NT2/D1 (cell line): ENCODE measurements around the gene SETD6.

Source experiments
- SUZ12 ChIP-seq: IDR thresholded peaks from 2 replicates; pipeline ENCODE4 v1.6.1; 2011; ENCODE audit not compliant: insufficient read length, insufficient read depth; ENCODE audit errors: extremely low read depth
- YY1 ChIP-seq: IDR thresholded peaks from 2 replicates; pipeline ENCODE4 v1.6.1; 2011; ENCODE audit not compliant: insufficient read length, insufficient read depth
- ZNF274 ChIP-seq: IDR thresholded peaks from 2 replicates; pipeline ENCODE4 v1.6.1; 2011; ENCODE audit warnings: mild to moderate bottlenecking, low read depth, low read length

DNA sequence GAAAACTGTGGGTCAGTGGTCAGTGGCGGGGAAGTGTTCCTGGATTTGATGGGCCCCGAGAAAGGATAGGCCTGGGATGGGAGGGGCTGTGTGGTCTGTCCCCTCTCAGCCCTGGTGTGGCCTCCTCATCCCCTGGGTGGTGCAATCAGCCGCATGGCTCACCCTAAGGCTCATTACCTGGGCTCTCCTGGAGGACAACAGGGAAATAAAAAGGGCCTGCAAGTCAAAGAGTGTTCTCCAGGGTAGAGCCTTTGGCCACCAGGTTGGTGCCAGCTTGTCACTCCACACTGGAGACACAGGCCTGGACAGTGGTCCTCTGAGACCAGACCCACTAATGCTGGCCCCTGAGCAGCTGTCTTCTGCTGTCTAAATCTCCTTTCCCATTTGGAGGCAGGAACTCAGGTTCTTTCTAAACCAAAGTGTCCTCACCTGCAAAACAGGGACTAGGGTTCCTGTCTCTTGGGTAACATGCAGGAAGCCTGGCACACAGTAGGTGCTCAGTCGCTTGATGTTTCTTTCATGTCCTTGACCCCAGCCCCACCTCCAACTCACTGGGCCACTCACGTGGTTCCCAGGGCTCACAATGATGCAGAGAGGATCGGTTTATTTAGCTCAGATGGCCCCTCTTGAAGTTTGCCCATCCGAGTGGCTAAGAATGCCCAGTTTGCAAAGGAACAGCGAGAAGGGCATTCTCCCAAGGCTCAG, 12.9 kb upstream of the SETD6 start:
- TF ChIP-seq YY1 (no peak), SUZ12 (no peak), ZNF274 (no peak)
